Adipocyte (in vitro differentiated cells): ENCODE measurements around the gene AGER.

Source experiments
- DNase-seq: peaks from one replicate; pipeline ENCODE4 v3.0.0-alpha.2; 2015; ENCODE audit warnings: low read depth
- H3K27me3 ChIP-seq: replicated peaks from 2 replicates; pipeline ENCODE4 v1.7.0; 2013; ENCODE audit warnings: mild to moderate bottlenecking, low read length, moderate library complexity; ENCODE audit not compliant: control insufficient read depth, insufficient read depth
- H3K36me3 ChIP-seq: 2 replicates; pipeline ENCODE4 v1.7.0; 2013; ENCODE audit warnings: low read length, mild to moderate bottlenecking, moderate library complexity; ENCODE audit not compliant: control insufficient read depth, insufficient read depth, severe bottlenecking
- H3K4me1 ChIP-seq: 2 replicates; pipeline ENCODE4 v1.7.0; 2013; ENCODE audit warnings: mild to moderate bottlenecking, low read length, moderate library complexity; ENCODE audit not compliant: control insufficient read depth, insufficient read depth
- H3K4me3 ChIP-seq: 2 replicates; pipeline ENCODE4 v1.7.0; 2013; ENCODE audit warnings: mild to moderate bottlenecking, low read length, moderate library complexity
- H3K9ac ChIP-seq: 2 replicates; pipeline ENCODE4 v1.7.0; 2013; ENCODE audit warnings: mild to moderate bottlenecking, low read length, moderate library complexity
- H3K9me3 ChIP-seq: 2 replicates; pipeline ENCODE4 v1.7.0; 2013; ENCODE audit warnings: mild to moderate bottlenecking, low read length, moderate library complexity; ENCODE audit not compliant: control insufficient read depth

AGER gene

GRCh38 chr6:32184084-32184640 is at the start of gene AGER:
Gene AGER, minus strand, starts transcription at chr6:32184253. Its CDS starts 31 bp downstream, at chr6:32184222.
- DNase-seq: no peak
- peaks cover 46% of the 10 kb centered on the region for H3K36me3 ChIP-seq
- no peaks in the 10 kb centered on the region for H3K9me3 ChIP-seq
- no peak within 1 kb of the TSS for H3K9ac ChIP-seq
- H3K4me1 ChIP-seq: peaks cover 23% of the 10 kb centered on the region
- H3K4me3 ChIP-seq: no peak within 1 kb of the TSS
- H3K27me3 ChIP-seq: no peaks in the 10 kb centered on the region

GRCh38 chr6:32226434-32226833 is 42.4 kb upstream of the AGER start:
- DNase-seq: no peak
- Histone ChIP-seq H3K27me3 (peaks cover 25% of the 10 kb centered on the region), H3K4me1 (no peaks in the 10 kb centered on the region), H3K9me3 (no peaks in the 10 kb centered on the region), H3K36me3 (no peaks in the 10 kb centered on the region), H3K4me3 (no peak overlapping the region), H3K9ac (no peak overlapping the region)

- no peak for DNase-seq
- Histone ChIP-seq H3K27me3 (peaks cover 42% of the 10 kb centered on the region), H3K9ac (no peak overlapping the region), H3K9me3 (no peaks in the 10 kb centered on the region), H3K4me1 (no peaks in the 10 kb centered on the region), H3K36me3 (no peaks in the 10 kb centered on the region), H3K4me3 (no peak overlapping the region)
Measured at GRCh38 chr6:32224696-32225095, 40.6 kb upstream of the AGER start.

- no peak for DNase-seq
- H3K27me3 ChIP-seq: peaks cover 54% of the 10 kb centered on the region
- H3K4me3 ChIP-seq: no peak within 1 kb of the TSS
- no peak within 1 kb of the TSS for H3K9ac ChIP-seq
- H3K9me3 ChIP-seq: no peaks in the 10 kb centered on the region
- H3K36me3 ChIP-seq: no peaks in the 10 kb centered on the region
- no peaks in the 10 kb centered on the region for H3K4me1 ChIP-seq
Measured at GRCh38 chr6:32223258-32224235, 39.5 kb upstream of the AGER start, which contains the start of gene NOTCH4. Gene NOTCH4, minus strand, starts transcription at chr6:32224067. Its CDS starts 139 bp downstream, at chr6:32223928.

- Histone ChIP-seq H3K9me3 (no peaks in the 10 kb centered on the region), H3K27me3 (peaks cover 63% of the 10 kb centered on the region), H3K4me1 (no peaks in the 10 kb centered on the region), H3K9ac (no peak overlapping the region), H3K36me3 (no peaks in the 10 kb centered on the region), H3K4me3 (no peak overlapping the region)
- no peak for DNase-seq
Measured at GRCh38 chr6:32222333-32223230, 38.5 kb upstream of the AGER start.

- Histone ChIP-seq H3K4me3 (no peak overlapping the region), H3K36me3 (no peaks in the 10 kb centered on the region), H3K4me1 (no peaks in the 10 kb centered on the region), H3K27me3 (peaks cover 69% of the 10 kb centered on the region), H3K9ac (no peak overlapping the region), H3K9me3 (no peaks in the 10 kb centered on the region)
- DNase-seq: no peak
Measured at GRCh38 chr6:32220021-32220420, 36.0 kb upstream of the AGER start.

- DNase-seq: no peak
- no peaks in the 10 kb centered on the region for H3K4me1 ChIP-seq
- no peaks in the 10 kb centered on the region for H3K36me3 ChIP-seq
- H3K9me3 ChIP-seq: no peaks in the 10 kb centered on the region
- H3K27me3 ChIP-seq: peaks cover 60% of the 10 kb centered on the region
- H3K4me3 ChIP-seq: no peak overlapping the region
- no peak overlapping the region for H3K9ac ChIP-seq
Measured at GRCh38 chr6:32218167-32218566, 34.1 kb upstream of the AGER start.

GRCh38 chr6:32216998-32217397 is 32.9 kb upstream of the AGER start:
- Histone ChIP-seq H3K9me3 (no peaks in the 10 kb centered on the region), H3K4me1 (no peaks in the 10 kb centered on the region), H3K9ac (no peak overlapping the region), H3K27me3 (peaks cover 53% of the 10 kb centered on the region), H3K36me3 (no peaks in the 10 kb centered on the region), H3K4me3 (no peak overlapping the region)
- DNase-seq: no peak

GRCh38 chr6:32216285-32216684 is 32.2 kb upstream of the AGER start:
- DNase-seq: no peak
- Histone ChIP-seq H3K9ac (no peak overlapping the region), H3K36me3 (no peaks in the 10 kb centered on the region), H3K27me3 (peaks cover 46% of the 10 kb centered on the region), H3K9me3 (no peaks in the 10 kb centered on the region), H3K4me3 (no peak overlapping the region), H3K4me1 (no peaks in the 10 kb centered on the region)

- no peaks in the 10 kb centered on the region for H3K9me3 ChIP-seq
- no peaks in the 10 kb centered on the region for H3K36me3 ChIP-seq
- H3K9ac ChIP-seq: no peak overlapping the region
Measured at GRCh38 chr6:32215617-32216016, 31.6 kb upstream of the AGER start.

GRCh38 chr6:32214126-32214525 is 30.1 kb upstream of the AGER start:
- H3K27me3 ChIP-seq: peaks cover 26% of the 10 kb centered on the region
- H3K36me3 ChIP-seq: no peaks in the 10 kb centered on the region
- no peak for DNase-seq
- H3K4me1 ChIP-seq: no peaks in the 10 kb centered on the region
- H3K9ac ChIP-seq: no peak overlapping the region
- no peak overlapping the region for H3K4me3 ChIP-seq
- H3K9me3 ChIP-seq: no peaks in the 10 kb centered on the region

More at GRCh38 chr6:32215617-32216016, 31.6 kb upstream of the AGER start:
- Histone ChIP-seq H3K4me1 (no peaks in the 10 kb centered on the region), H3K27me3 (peaks cover 39% of the 10 kb centered on the region), H3K4me3 (no peak overlapping the region)
- DNase-seq: no peak
